HL-60 (cell line): ENCODE results near the gene AQP1.

Experiments
- TF ChIP-seq, protein P1 (sequence below): IDR thresholded peaks from one replicate; pipeline ENCODE4 v1.5.1; 2011; ENCODE audit warnings: low read length, control low read depth, inconsistent platforms; ENCODE audit not compliant: insufficient read depth
- TF ChIP-seq, protein P2 (sequence below): IDR thresholded peaks from 2 replicates; pipeline ENCODE4 v1.6.1; 2012; ENCODE audit warnings: low read depth; ENCODE audit not compliant: insufficient replicate concordance

DNA sequence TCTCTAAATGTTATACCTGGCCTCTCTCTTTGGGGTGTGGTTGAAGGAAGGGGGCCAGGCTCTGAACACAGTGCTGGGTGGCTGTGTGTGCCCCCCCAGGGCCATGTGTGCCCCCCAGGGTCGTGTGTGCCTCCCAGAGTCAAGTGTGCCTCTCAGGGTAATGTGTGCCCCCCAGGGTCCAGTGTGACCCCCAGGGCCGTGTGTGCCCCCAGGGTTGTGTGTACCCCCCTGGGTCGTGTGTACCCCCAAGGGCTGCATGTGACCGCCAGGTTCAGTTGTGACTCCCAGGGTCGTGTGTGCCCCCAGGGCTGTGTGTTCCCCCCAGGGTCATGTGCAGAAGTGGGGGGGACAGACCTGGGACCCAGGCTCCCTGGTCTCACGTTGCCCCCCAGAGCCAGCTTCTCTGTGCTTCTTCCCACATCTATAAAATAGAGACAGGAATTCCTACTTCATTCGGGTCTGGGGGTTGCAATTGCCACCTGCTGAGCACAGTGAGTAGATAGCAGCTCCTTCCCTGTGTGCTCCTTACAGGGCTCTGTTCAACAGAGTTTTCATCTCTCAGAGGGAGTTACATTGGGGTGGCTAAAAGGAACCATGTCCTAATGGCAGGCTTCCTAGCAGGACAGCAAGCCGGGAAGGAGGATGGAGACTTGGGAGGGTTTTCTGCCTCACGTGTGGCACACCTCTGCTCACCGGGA, 40.7 kb upstream of the AQP1 start:
- TF ChIP-seq, protein P1, sequence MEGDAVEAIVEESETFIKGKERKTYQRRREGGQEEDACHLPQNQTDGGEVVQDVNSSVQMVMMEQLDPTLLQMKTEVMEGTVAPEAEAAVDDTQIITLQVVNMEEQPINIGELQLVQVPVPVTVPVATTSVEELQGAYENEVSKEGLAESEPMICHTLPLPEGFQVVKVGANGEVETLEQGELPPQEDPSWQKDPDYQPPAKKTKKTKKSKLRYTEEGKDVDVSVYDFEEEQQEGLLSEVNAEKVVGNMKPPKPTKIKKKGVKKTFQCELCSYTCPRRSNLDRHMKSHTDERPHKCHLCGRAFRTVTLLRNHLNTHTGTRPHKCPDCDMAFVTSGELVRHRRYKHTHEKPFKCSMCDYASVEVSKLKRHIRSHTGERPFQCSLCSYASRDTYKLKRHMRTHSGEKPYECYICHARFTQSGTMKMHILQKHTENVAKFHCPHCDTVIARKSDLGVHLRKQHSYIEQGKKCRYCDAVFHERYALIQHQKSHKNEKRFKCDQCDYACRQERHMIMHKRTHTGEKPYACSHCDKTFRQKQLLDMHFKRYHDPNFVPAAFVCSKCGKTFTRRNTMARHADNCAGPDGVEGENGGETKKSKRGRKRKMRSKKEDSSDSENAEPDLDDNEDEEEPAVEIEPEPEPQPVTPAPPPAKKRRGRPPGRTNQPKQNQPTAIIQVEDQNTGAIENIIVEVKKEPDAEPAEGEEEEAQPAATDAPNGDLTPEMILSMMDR: no peak
- TF ChIP-seq, protein P2, sequence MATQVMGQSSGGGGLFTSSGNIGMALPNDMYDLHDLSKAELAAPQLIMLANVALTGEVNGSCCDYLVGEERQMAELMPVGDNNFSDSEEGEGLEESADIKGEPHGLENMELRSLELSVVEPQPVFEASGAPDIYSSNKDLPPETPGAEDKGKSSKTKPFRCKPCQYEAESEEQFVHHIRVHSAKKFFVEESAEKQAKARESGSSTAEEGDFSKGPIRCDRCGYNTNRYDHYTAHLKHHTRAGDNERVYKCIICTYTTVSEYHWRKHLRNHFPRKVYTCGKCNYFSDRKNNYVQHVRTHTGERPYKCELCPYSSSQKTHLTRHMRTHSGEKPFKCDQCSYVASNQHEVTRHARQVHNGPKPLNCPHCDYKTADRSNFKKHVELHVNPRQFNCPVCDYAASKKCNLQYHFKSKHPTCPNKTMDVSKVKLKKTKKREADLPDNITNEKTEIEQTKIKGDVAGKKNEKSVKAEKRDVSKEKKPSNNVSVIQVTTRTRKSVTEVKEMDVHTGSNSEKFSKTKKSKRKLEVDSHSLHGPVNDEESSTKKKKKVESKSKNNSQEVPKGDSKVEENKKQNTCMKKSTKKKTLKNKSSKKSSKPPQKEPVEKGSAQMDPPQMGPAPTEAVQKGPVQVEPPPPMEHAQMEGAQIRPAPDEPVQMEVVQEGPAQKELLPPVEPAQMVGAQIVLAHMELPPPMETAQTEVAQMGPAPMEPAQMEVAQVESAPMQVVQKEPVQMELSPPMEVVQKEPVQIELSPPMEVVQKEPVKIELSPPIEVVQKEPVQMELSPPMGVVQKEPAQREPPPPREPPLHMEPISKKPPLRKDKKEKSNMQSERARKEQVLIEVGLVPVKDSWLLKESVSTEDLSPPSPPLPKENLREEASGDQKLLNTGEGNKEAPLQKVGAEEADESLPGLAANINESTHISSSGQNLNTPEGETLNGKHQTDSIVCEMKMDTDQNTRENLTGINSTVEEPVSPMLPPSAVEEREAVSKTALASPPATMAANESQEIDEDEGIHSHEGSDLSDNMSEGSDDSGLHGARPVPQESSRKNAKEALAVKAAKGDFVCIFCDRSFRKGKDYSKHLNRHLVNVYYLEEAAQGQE: no peak
